Measurements from ENCODE around the gene TOE1. TPM values are rescaled to one million over a fixed set of nuclear protein-coding genes. Genes with fewer than 3 reads are reported as not detected.
"Not testable (repeated sequence)": the region's sequence is repeated elsewhere in the genome, so short reads cannot be mapped to it uniquely, and the experiment has no call there.

TOE1 gene
- 11.7 and 12.3 TPM in 2 replicates for total RNA-seq
- long read RNA-seq, transcript TOE1-201 (8 exons, 2,389 nt): major isoform, 45 of 89 reads
- long read RNA-seq, partial matches to known transcripts: 1 of 89 reads
- long read RNA-seq, other reads (novel, unspliced or antisense): 39 of 89 reads

GRCh38 chr1:45339789-45340558 is at the start of gene TOE1, which contains the start of gene MUTYH:
TSS of gene TOE1 (plus strand) at chr1:45340170. CDS start at chr1:45340253, 83 bp downstream.
TSS of gene MUTYH (minus strand) at chr1:45340440. CDS start at chr1:45334505, 5,935 bp downstream.
- peak within 1 kb of the TSS; percentile 97 for H3K27ac Mint-ChIP-seq
- DNase-seq (ENCODE audit: low spot score, unreplicated experiment): peak; percentile 83
- H3K4me1 Mint-ChIP-seq (ENCODE audit: low read depth): peaks cover 35% of the 10 kb centered on the region
- peaks cover 1% of the 10 kb centered on the region for H3K36me3 Mint-ChIP-seq (ENCODE audit: insufficient read depth)
- peak within 1 kb of the TSS; percentile 98 for H3K4me3 Mint-ChIP-seq (ENCODE audit: low read depth)
- TF ChIP-seq, protein P1, sequence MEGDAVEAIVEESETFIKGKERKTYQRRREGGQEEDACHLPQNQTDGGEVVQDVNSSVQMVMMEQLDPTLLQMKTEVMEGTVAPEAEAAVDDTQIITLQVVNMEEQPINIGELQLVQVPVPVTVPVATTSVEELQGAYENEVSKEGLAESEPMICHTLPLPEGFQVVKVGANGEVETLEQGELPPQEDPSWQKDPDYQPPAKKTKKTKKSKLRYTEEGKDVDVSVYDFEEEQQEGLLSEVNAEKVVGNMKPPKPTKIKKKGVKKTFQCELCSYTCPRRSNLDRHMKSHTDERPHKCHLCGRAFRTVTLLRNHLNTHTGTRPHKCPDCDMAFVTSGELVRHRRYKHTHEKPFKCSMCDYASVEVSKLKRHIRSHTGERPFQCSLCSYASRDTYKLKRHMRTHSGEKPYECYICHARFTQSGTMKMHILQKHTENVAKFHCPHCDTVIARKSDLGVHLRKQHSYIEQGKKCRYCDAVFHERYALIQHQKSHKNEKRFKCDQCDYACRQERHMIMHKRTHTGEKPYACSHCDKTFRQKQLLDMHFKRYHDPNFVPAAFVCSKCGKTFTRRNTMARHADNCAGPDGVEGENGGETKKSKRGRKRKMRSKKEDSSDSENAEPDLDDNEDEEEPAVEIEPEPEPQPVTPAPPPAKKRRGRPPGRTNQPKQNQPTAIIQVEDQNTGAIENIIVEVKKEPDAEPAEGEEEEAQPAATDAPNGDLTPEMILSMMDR (IDR thresholded peaks at IDR 0.05; ENCODE audit: unreplicated experiment): no peak
- H3K27me3 Mint-ChIP-seq: no peaks in the 10 kb centered on the region
- H3K9me3 Mint-ChIP-seq (ENCODE audit: low read depth): no peaks in the 10 kb centered on the region

GRCh38 chr1:45291002-45291401 is 49.0 kb upstream of the TOE1 start:
- H3K27me3 Mint-ChIP-seq; H3K27ac Mint-ChIP-seq; DNase-seq (ENCODE audit: low spot score, unreplicated experiment); H3K9me3 Mint-ChIP-seq (ENCODE audit: low read depth); H3K4me3 Mint-ChIP-seq (ENCODE audit: low read depth); H3K36me3 Mint-ChIP-seq (ENCODE audit: insufficient read depth); H3K4me1 Mint-ChIP-seq (ENCODE audit: low read depth): not testable (repeated sequence)

DNA sequence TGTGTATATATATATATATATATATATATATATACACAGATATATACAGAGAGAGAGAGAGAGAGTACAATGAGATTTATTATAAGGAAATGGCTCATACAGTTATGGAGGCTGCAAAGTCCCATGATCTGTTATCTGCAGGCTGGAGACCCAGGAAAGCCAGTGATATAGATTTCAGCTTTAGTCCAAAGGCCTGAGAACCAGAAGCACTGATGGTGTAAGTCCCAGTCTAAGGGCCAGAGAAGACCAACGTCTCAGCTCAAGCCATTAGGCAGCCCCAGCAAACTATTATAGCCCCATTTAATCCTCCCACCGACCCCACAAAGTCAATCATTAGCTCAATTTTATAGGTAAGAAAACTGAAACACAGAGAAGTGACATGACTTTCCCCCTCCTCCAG is 48.3 kb upstream of the TOE1 start:
- Mint-ChIP-seq H3K36me3 (ENCODE audit: insufficient read depth) (no peaks in the 10 kb centered on the region), H3K27me3 (no peaks in the 10 kb centered on the region), H3K4me3 (ENCODE audit: low read depth) (no peak overlapping the region), H3K27ac (no peak overlapping the region), H3K4me1 (ENCODE audit: low read depth) (peaks cover 5% of the 10 kb centered on the region), H3K9me3 (ENCODE audit: low read depth) (no peaks in the 10 kb centered on the region)
- TF ChIP-seq, protein P1 (IDR thresholded peaks at IDR 0.05; ENCODE audit: unreplicated experiment): no peak
- DNase-seq (ENCODE audit: low spot score, unreplicated experiment): no peak

DNA sequence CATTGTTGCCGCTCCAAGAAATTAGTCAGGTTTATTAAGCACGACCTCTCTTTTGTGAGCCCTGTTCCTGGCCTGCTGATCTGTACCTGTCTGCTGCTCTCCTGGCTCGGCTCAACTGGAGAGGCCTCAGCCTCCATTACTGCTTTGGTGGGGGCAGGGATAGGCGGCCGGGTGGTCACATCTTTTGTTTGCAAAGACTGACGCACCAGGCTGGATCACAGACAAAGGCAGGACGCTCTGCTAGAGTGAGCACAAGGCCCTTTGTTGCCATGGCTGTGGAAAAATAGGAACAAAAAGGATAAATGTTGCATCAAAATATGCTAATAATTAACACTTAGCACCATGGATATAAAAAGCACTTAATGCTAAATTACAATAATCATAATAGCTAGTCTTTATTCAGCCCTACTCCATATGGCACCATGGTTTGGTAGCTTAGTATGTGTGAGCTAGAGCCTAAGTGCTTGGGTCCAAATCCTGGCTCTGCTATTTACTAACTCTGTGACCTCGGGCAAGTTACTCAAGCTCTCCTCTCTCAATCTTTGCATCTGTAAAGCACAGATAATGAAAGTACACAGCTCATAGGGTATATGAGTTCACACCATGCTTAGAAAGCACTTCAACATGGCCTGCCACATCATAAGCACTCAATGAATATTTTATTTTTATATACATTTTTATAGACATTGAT is 42.2 kb upstream of the TOE1 start:
- no peaks in the 10 kb centered on the region for H3K27me3 Mint-ChIP-seq
- peaks cover 3% of the 10 kb centered on the region for H3K4me1 Mint-ChIP-seq (ENCODE audit: low read depth)
- H3K9me3 Mint-ChIP-seq (ENCODE audit: low read depth): no peaks in the 10 kb centered on the region
- no peak overlapping the region for H3K4me3 Mint-ChIP-seq (ENCODE audit: low read depth)
- no peak for DNase-seq (ENCODE audit: low spot score, unreplicated experiment)
- H3K36me3 Mint-ChIP-seq (ENCODE audit: insufficient read depth): no peaks in the 10 kb centered on the region
- TF ChIP-seq, protein P1 (IDR thresholded peaks at IDR 0.05; ENCODE audit: unreplicated experiment): no peak
- H3K27ac Mint-ChIP-seq: no peak overlapping the region

DNA sequence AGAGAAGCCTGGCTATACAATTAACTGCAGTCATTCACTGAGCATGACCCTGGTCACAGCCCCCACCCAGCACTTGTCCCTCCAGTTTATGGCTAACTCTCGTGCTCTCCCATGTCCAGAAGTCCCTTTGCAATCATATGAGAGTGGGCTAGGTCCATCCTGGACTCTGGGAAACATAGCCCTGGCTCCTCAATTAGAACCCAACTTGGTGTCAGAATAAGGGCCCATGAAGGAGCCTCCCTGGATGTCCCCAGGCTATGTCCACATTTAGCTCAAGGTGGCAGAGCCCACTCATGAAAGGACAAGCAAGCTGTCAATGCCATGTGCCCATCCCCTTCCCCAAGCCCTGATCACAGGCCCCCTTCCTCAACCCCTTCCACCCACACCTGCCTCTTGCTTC is 40.7 kb upstream of the TOE1 start:
- Mint-ChIP-seq H3K27ac (no peak overlapping the region), H3K27me3 (no peaks in the 10 kb centered on the region), H3K9me3 (ENCODE audit: low read depth) (no peaks in the 10 kb centered on the region), H3K4me3 (ENCODE audit: low read depth) (no peak overlapping the region), H3K4me1 (ENCODE audit: low read depth) (peaks cover 6% of the 10 kb centered on the region), H3K36me3 (ENCODE audit: insufficient read depth) (no peaks in the 10 kb centered on the region)
- TF ChIP-seq, protein P1 (IDR thresholded peaks at IDR 0.05; ENCODE audit: unreplicated experiment): no peak
- no peak for DNase-seq (ENCODE audit: low spot score, unreplicated experiment)
